Coronary artery (tissue), 2 donors: ENCODE measurements around the gene RASGEF1B.

Experiments
- DNase-seq: peaks from one replicate; pipeline ENCODE4 v3.0.0-alpha.2; 2017; ENCODE audit warnings: low spot score
- H3K27ac ChIP-seq, 2 donors: fragments of 200-600 bp; sonication (generic); one replicate each; pipeline ENCODE4 v1.5.1; 2016 to 2019
- H3K4me3 ChIP-seq: fragments of 200-600 bp; sonication (generic); 2 replicates; pipeline ENCODE4 v1.5.1; 2016; ENCODE audit warnings: mild to moderate bottlenecking, moderate library complexity
- TF ChIP-seq, protein P1 (sequence below): fragments of 200-600 bp; sonication (generic); IDR thresholded peaks from one replicate; pipeline ENCODE4 v1.5.1; 2019; ENCODE audit warnings: antibody characterized with exemption

RASGEF1B gene

DNA sequence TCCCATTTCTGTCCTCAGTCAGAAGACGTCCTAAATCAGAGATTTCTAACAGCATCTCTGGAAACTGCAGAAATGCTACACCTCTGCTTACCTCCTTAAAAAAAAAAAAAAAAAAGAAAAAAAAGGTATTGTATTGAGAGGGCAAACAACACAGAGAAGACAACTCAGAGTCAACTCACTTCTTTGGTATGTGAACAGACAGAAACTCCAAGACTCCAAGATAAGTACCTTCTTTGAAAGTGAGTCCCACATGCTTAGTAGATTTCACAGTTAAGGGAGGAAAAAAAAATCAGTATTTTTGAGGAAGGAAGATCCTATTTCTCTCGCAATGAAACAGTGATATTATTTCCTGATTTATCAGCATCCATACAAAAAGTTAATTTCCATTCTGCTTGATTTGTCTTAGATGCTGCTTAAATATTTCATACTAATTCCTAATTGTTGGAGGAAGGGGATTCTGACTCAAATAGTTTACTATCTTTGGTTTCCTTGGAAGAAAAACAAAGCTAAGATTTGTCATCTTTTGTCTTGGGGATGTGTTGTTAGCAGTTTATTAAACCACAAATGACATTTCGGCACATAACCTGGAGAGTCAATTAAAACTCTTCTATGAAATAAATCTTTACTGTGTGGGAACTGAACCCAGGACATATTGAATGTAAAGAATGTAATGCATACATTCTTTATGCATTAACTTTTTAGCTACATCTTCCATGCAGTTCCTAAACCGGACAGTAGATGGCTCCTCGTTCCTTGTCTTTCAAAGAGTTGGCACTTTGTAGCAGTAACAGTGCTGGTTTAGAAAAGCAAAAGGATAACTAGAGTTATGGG lies 4.7 kb downstream of the RASGEF1B start:
- TF ChIP-seq, protein P1, sequence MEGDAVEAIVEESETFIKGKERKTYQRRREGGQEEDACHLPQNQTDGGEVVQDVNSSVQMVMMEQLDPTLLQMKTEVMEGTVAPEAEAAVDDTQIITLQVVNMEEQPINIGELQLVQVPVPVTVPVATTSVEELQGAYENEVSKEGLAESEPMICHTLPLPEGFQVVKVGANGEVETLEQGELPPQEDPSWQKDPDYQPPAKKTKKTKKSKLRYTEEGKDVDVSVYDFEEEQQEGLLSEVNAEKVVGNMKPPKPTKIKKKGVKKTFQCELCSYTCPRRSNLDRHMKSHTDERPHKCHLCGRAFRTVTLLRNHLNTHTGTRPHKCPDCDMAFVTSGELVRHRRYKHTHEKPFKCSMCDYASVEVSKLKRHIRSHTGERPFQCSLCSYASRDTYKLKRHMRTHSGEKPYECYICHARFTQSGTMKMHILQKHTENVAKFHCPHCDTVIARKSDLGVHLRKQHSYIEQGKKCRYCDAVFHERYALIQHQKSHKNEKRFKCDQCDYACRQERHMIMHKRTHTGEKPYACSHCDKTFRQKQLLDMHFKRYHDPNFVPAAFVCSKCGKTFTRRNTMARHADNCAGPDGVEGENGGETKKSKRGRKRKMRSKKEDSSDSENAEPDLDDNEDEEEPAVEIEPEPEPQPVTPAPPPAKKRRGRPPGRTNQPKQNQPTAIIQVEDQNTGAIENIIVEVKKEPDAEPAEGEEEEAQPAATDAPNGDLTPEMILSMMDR = peak; percentile 78
- Histone ChIP-seq H3K27ac (no peak overlapping the region), H3K4me3 (no peak overlapping the region)
- no peak for DNase-seq

DNA sequence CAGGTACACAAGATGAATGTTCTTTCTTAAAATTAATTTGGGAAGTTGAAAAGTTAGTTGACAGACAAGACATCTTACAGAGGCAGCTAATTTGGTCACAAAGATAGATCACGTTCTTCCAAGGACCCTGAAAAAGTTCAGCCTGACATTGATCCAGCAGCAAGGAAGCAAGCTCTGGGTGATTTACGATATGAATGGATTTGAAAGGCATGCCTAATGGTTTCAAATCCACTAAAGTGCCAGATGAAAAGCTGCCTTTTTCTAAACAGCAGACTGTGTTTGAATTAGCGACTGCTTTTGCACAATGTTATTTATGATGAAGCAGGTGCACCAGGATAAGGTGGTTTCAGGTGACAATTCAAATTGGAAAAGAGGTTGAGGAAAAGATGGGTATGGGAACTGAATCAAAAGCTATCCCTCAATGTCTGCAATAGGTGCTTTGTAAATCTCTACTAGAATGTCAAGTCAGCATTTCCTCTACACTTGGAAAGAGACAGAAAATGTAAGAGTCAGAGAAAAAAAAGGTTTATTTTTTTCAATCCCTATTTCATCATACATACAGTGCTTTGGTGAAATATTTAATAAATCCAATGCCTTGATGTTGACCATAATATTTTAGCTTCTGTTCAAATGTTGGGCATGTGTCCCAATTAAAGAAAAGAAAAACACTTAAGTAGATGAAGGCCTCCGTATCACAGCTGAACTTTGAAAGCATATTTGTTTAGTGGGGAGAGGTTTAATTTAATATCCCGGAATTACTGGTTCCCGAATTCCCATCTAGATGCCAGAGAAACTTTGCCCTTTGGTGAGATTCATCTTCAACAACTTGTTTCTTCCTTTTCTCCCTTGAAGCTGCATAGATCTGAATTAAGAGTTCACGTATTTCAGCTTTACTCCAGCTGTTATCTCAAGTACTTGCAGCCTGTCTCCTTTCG lies 6.0 kb downstream of the RASGEF1B start:
- TF ChIP-seq, protein P1 = no peak
- DNase-seq = no peak
- Histone ChIP-seq H3K27ac (no peak overlapping the region), H3K4me3 (no peak overlapping the region)

DNA sequence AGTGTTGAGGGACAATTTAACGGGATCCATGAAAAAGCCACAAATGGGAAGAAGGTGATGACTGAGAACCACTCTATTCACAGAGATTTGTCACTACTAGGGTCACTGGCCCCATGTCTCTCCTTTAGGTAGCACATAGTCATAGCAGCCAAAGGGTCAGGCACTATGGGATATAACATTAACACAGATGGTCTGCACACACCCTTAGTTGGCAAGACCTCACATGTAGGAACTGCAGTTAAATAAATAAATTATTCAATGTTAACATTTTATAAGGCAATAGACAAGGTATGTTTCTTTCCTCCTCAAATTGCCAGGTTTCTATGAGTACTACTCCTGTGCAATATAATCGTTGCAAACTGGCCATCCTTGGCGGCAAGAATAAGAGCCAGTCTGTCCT lies 10.9 kb downstream of the RASGEF1B start:
- H3K4me3 ChIP-seq = no peak overlapping the region
- no peak overlapping the region for H3K27ac ChIP-seq
- no peak for DNase-seq
- TF ChIP-seq, protein P1 = no peak

DNA sequence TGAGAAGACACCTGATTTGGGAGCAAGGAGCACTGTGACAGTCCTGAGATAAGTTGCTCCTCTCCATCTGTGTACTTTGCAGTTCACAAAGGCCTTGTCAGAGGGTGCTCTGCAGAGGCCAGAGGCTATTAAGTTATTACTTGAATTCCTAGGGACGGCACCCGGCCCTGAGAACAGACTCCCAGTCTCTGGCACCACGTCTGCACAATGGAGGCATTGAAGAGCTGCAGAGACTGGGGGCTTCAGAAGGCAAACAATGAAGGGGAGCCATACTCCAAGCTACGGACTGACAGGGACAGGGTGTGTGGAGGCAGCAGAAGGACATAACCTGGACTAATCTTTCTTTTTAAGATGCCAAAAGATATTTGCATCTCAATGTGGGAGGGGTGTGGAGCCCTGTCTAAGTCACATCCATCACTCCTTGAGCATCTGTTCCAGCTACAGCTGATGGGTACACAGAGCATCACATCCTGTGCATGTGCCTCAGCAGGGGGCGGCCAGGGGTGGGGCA lies 11.5 kb downstream of the RASGEF1B start:
- no peak overlapping the region for H3K27ac ChIP-seq
- no peak for DNase-seq

DNA sequence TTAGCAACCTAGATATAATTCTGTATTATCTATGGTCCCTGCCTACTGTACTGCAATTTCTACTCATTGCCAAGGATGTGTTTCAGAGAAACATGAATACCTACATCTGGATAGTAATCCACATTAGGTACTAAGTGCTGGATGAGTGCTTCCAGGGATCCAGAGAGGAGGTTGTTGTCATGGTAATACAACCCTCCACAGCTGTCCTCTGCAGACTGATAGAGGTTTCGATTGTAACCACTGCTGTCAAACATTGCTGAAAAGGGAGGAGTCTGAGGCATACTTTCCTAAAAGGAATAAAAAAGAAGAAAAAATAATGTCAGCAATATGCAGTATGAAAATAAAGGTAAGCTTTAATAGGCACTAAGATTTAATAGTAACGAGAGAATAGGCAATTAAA lies 12.5 kb downstream of the RASGEF1B start:
- DNase-seq = no peak
- Histone ChIP-seq H3K27ac (no peak overlapping the region), H3K4me3 (no peak overlapping the region)
- TF ChIP-seq, protein P1 = no peak

More for the DNA sequence above, 11.5 kb downstream of the RASGEF1B start:
- H3K4me3 ChIP-seq = no peak overlapping the region
- TF ChIP-seq, protein P1 = no peak

DNA sequence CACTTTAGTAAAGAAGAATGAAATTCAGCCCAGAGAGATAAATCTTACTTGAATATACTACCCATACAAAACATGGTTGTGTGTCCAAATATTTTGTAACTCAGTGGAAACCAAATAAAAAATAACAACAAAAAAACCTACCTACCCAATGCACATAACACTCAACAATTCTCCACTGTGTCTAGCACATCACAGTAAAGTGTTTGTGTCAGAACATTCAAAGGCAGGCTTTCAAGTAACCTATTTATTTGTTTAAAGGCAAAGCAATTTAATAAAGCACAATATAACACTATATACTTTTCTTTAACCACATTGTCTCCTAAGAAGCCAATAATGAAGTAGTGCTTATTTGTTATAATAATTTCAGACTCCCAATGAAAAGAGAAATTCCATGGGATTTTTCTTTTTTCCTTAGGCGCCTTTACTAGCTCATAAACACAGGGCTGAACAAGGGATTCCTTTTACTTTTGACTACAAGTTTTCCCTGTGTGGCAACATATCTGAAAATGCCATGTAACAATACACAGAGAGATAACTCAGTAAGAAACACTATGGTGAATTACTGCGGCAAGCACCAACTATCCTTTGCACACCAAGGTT lies 13.7 kb downstream of the RASGEF1B start:
- Histone ChIP-seq H3K27ac (no peak overlapping the region), H3K4me3 (no peak overlapping the region)
- TF ChIP-seq, protein P1 = no peak
- DNase-seq = no peak
